Stimulated activated CD4-positive, alpha-beta T cell treated with anti-CD3 and anti-CD28 coated beads, Interleukin-4, amount 100 ng/mL, for 1 hour (primary cell): Measurements from ENCODE around the gene ANKEF1.
A peak's percentile ranks its signal among the peaks of the same experiment; 100 is the strongest.
"Not testable (repeated sequence)": the region's sequence is repeated elsewhere in the genome, so short reads cannot be mapped to it uniquely, and the experiment has no call there.

Experiments used
- DNase-seq: peaks from one replicate; pipeline ENCODE4 v3.0.0-alpha.2; 2020

The ANKEF1 gene

GRCh38 chr20:10034717-10035571, at the start of gene ANKEF1:
Gene ANKEF1, plus strand, starts transcription at chr20:10034987. Its CDS starts 3,315 bp downstream, at chr20:10038302.
- peak; percentile 64 for DNase-seq

GRCh38 chr20:9985281-9985680, 49.5 kb upstream of the ANKEF1 start:
- no peak for DNase-seq

GRCh38 chr20:9985773-9986172, 49.0 kb upstream of the ANKEF1 start:
- no peak for DNase-seq

- no peak for DNase-seq
Observed at GRCh38 chr20:9989066-9989724, 45.6 kb upstream of the ANKEF1 start.

GRCh38 chr20:9993137-9993536, 41.6 kb upstream of the ANKEF1 start:
- DNase-seq: no peak

- DNase-seq: no peak
Observed at GRCh38 chr20:9994676-9995075, 40.1 kb upstream of the ANKEF1 start.

GRCh38 chr20:9995510-9996272, 39.1 kb upstream of the ANKEF1 start:
- no peak for DNase-seq

- DNase-seq: no peak
Observed at GRCh38 chr20:9996944-9997343, 37.8 kb upstream of the ANKEF1 start.

GRCh38 chr20:9999645-10000044, 35.1 kb upstream of the ANKEF1 start:
- no peak for DNase-seq

GRCh38 chr20:10002866-10003265, 31.9 kb upstream of the ANKEF1 start:
- DNase-seq: no peak

- no peak for DNase-seq
Observed at GRCh38 chr20:10004900-10005299, 29.9 kb upstream of the ANKEF1 start.

GRCh38 chr20:10005885-10006284, 28.9 kb upstream of the ANKEF1 start:
- no peak for DNase-seq

GRCh38 chr20:10006447-10007090, 28.2 kb upstream of the ANKEF1 start:
- DNase-seq: no peak

- no peak for DNase-seq
Observed at GRCh38 chr20:10007158-10007557, 27.6 kb upstream of the ANKEF1 start.

- no peak for DNase-seq
Observed at GRCh38 chr20:10007747-10008146, 27.0 kb upstream of the ANKEF1 start.

GRCh38 chr20:10012464-10012863, 22.3 kb upstream of the ANKEF1 start:
- DNase-seq: no peak

GRCh38 chr20:10014431-10014830, 20.4 kb upstream of the ANKEF1 start:
- no peak for DNase-seq

- DNase-seq: no peak
Observed at GRCh38 chr20:10020937-10021336, 13.8 kb upstream of the ANKEF1 start.

GRCh38 chr20:10022625-10023024, 12.2 kb upstream of the ANKEF1 start:
- no peak for DNase-seq

GRCh38 chr20:10023911-10024310, 10.9 kb upstream of the ANKEF1 start:
- no peak for DNase-seq

- DNase-seq: not testable (repeated sequence)
Observed at GRCh38 chr20:10031451-10032215, 3.2 kb upstream of the ANKEF1 start.

- DNase-seq: not testable (repeated sequence)
Observed at GRCh38 chr20:10032269-10032668, 2.5 kb upstream of the ANKEF1 start.
